HG02571 (cell line): Measurements from ENCODE around the gene FXYD6.

Source experiments
- ATAC-seq: cut with Tn5 transposase; IDR thresholded peaks from one replicate; pipeline ENCODE4 v1.9.1; 2021; ENCODE audit warnings: mild to moderate bottlenecking, moderate library complexity; ENCODE audit not compliant: unreplicated experiment

The FXYD6 gene

GRCh38 chr11:117796456-117796871 is 80.0 kb downstream of the FXYD6 start:
- no peak for ATAC-seq

GRCh38 chr11:117795638-117796455 is 80.6 kb downstream of the FXYD6 start:
- ATAC-seq: no peak

GRCh38 chr11:117794772-117795629 is 81.5 kb downstream of the FXYD6 start:
- no peak for ATAC-seq

GRCh38 chr11:117794135-117794534 is 82.3 kb downstream of the FXYD6 start:
- no peak for ATAC-seq

GRCh38 chr11:117793583-117793982 is 82.9 kb downstream of the FXYD6 start:
- ATAC-seq: no peak

GRCh38 chr11:117792992-117793391 is 83.5 kb downstream of the FXYD6 start:
- ATAC-seq: no peak

- ATAC-seq: no peak
Observed at GRCh38 chr11:117792241-117792640, 84.2 kb downstream of the FXYD6 start.

- ATAC-seq: no peak
Observed at GRCh38 chr11:117790279-117790678, 86.2 kb downstream of the FXYD6 start.

GRCh38 chr11:117789241-117789640 is 87.2 kb downstream of the FXYD6 start:
- ATAC-seq: no peak
